Measurements from ENCODE around the gene RGL1. TPM values are rescaled to one million over a fixed set of nuclear protein-coding genes. Genes with fewer than 3 reads are reported as not detected.

Gene RGL1
- total and polyA plus RNA-seq, 9 of the 15 experiments (the other 6 are each of a cell fraction or from before 2014, with no cell fraction given) = under 0.01 to 0.07 (median 0.04) TPM

DNA sequence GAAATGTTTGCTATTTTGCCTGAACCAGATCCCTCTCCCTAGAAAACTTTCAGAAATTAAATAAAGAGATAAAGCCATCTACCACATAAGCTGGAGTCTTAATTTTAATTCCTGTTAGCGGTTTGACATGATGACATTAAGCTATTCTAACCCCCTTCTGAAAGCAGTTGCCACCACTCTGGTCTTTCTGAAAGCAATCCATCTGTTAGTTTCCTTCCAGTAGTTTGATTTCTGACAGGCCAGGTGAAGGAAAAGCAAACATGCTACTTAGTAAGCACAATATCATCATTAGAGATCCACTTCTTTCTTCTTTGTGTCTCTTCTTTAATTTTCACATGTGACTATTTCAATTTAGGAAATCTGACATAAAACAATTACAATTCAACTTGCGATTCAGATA, 39.9 kb downstream of the RGL1 start:
- ATAC-seq (no peak), DNase-seq (ENCODE audit: extremely low read depth in 1 of 4, low spot score in 3 of 4) (no peak), FAIRE-seq (no peak)
- TF ChIP-seq SLC30A9 (CRISPR knock-in tag; IDR thresholded peaks at IDR 0.05) (no peak), BRD4 (IDR thresholded peaks at IDR 0.05) (no peak), NR4A1 (CRISPR knock-in tag; IDR thresholded peaks at IDR 0.05) (no peak), NR4A1 (tag; IDR thresholded peaks at IDR 0.05) (no peak), ILK (tag; IDR thresholded peaks at IDR 0.05; ENCODE audit: borderline replicate concordance, low read depth) (no peak), KLF6 (CRISPR knock-in tag; IDR thresholded peaks at IDR 0.05; ENCODE audit: borderline replicate concordance) (no peak), HCFC1 (IDR thresholded peaks at IDR 0.05; ENCODE audit: low read depth, low read length) (no peak), ZNF165 (CRISPR knock-in tag; IDR thresholded peaks at IDR 0.05; ENCODE audit: borderline replicate concordance) (no peak), ZNF707 (CRISPR knock-in tag; conservative IDR thresholded peaks at IDR 0.05) (no peak)
- TF ChIP-seq, protein P1, sequence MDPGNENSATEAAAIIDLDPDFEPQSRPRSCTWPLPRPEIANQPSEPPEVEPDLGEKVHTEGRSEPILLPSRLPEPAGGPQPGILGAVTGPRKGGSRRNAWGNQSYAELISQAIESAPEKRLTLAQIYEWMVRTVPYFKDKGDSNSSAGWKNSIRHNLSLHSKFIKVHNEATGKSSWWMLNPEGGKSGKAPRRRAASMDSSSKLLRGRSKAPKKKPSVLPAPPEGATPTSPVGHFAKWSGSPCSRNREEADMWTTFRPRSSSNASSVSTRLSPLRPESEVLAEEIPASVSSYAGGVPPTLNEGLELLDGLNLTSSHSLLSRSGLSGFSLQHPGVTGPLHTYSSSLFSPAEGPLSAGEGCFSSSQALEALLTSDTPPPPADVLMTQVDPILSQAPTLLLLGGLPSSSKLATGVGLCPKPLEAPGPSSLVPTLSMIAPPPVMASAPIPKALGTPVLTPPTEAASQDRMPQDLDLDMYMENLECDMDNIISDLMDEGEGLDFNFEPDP (CRISPR knock-in tag; IDR thresholded peaks at IDR 0.05) = no peak
- TF ChIP-seq, protein P2, sequence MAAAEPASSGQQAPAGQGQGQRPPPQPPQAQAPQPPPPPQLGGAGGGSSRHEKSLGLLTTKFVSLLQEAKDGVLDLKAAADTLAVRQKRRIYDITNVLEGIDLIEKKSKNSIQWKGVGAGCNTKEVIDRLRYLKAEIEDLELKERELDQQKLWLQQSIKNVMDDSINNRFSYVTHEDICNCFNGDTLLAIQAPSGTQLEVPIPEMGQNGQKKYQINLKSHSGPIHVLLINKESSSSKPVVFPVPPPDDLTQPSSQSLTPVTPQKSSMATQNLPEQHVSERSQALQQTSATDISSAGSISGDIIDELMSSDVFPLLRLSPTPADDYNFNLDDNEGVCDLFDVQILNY (CRISPR knock-in tag; IDR thresholded peaks at IDR 0.05) = no peak
- TF ChIP-seq, protein P3, sequence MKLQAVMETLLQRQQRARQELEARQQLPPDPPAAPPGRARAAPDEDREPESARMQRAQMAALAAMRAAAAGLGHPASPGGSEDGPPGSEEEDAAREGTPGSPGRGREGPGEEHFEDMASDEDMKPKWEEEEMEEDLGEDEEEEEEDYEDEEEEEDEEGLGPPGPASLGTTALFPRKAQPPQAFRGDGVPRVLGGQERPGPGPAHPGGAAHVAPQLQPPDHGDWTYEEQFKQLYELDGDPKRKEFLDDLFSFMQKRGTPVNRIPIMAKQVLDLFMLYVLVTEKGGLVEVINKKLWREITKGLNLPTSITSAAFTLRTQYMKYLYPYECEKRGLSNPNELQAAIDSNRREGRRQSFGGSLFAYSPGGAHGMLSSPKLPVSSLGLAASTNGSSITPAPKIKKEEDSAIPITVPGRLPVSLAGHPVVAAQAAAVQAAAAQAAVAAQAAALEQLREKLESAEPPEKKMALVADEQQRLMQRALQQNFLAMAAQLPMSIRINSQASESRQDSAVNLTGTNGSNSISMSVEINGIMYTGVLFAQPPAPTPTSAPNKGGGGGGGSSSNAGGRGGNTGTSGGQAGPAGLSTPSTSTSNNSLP (IDR thresholded peaks at IDR 0.05; ENCODE audit: borderline replicate concordance, low read depth, low read length) = no peak
- TF ChIP-seq, protein P4, sequence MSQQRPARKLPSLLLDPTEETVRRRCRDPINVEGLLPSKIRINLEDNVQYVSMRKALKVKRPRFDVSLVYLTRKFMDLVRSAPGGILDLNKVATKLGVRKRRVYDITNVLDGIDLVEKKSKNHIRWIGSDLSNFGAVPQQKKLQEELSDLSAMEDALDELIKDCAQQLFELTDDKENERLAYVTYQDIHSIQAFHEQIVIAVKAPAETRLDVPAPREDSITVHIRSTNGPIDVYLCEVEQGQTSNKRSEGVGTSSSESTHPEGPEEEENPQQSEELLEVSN (IDR thresholded peaks at IDR 0.05; ENCODE audit: borderline replicate concordance in 1 of 2, extremely low read depth in 1 of 2, insufficient read depth in 1 of 2, insufficient read length in 1 of 2, low read depth in 1 of 2, low read length in 1 of 2, poor library complexity in 1 of 2, severe bottlenecking in 1 of 2) = no peak
- ChIA-PET POLR2A (interaction anchor here (1.2 kb wide), 1 partner anchor 8 kb away, joined by 4 read pairs; no protein-coding TSS in a partner anchor), CTCF (ENCODE audit: low intra/inter-chr PET ratio) (no interaction called here)
- intact Hi-C loops (cut with micrococcal nuclease) = no loop called here
- no TSS peak for BruUV-seq (replicated peaks)
- H4K20me1 ChIP-seq (replicated peaks; ENCODE audit: control insufficient read depth, insufficient read depth, low read length) = no peaks in the 10 kb centered on the region
- no peak overlapping the region for H3K4me2 ChIP-seq (ENCODE audit: insufficient read depth, low read length)
- no peaks in the 10 kb centered on the region for H3K79me2 ChIP-seq (ENCODE audit: control insufficient read depth, insufficient read depth, low read length)
- H3K9ac ChIP-seq (ENCODE audit: insufficient read depth in 1 of 2, low read depth in 2 of 2, low read length in 2 of 2) = no peak overlapping the region
- no peak overlapping the region for H2AFZ ChIP-seq (ENCODE audit: low read depth, low read length)
- H3K4me3 ChIP-seq = no peak overlapping the region
- 0 out of 5 replicates have a peak, but pooled peaks cover 0 to 2% of the 10 kb centered on the region in 2 experiments for H3K4me1 ChIP-seq (replicated peaks in 1 of 2; ENCODE audit: control insufficient read depth in 2 of 2, insufficient read depth in 2 of 2, low read length in 2 of 2)
- H3K27me3 ChIP-seq (ENCODE audit: control insufficient read depth in 2 of 2, insufficient read depth in 2 of 2, low read length in 2 of 2) = no peaks in the 10 kb centered on the region; a peak in 1 of 5 replicates
- H3K9me3 ChIP-seq (replicated peaks; ENCODE audit: control insufficient read depth, insufficient read depth, low read depth, low read length) = no peaks in the 10 kb centered on the region
- H3K27ac ChIP-seq (ENCODE audit: extremely low read depth, low read depth, low read length) = no peak overlapping the region
- H3K36me3 ChIP-seq (ENCODE audit: control insufficient read depth, insufficient read depth, low read length) = no peaks in the 10 kb centered on the region
- WGBS (ENCODE audit: insufficient coverage, low coverage, missing lambda C conversion rate) = 5% methylated on average over 2 of the region's 2 CpGs
- no peaks in the 10 kb centered on the region for H3K9me1 ChIP-seq (ENCODE audit: control insufficient read depth, insufficient read depth, low read length)
- in situ Hi-C loops (cut with MboI) = no loop called here

Measured in K562 (cell line).